Natural killer cell (primary cell): ENCODE results near the gene OPN3. TPM values are rescaled to one million over a fixed set of nuclear protein-coding genes. Genes with fewer than 3 reads are reported as not detected.

Source experiments
- ATAC-seq, 3 donors: fragments of 150-1000 bp in 2 of 3; fragments of 200-7000 bp in 1 of 3; cut with Tn5 transposase; 1 replicate in 1 of 3; 2 replicates in 2 of 3; pipeline ENCODE4 v1.10.0; 2021; ENCODE audit warnings: mild to moderate bottlenecking in 2 of 3, moderate library complexity in 2 of 3
- DNase-seq, 2 donors: peaks; one replicate each; pipeline versions ENCODE4 v3.0.0 to v3.0.0-alpha.2; 2013 to 2021; ENCODE audit warnings: mixed read lengths in 1 of 2
- H3K27ac ChIP-seq: one replicate; pipeline ENCODE4 v1.5.1; 2013; ENCODE audit warnings: mild to moderate bottlenecking, low read length
- H3K27me3 ChIP-seq: one replicate; pipeline ENCODE4 v1.6.1; 2013; ENCODE audit warnings: low read length; ENCODE audit not compliant: control insufficient read depth, insufficient read depth
- H3K36me3 ChIP-seq: one replicate; pipeline ENCODE4 v1.6.1; 2013; ENCODE audit warnings: low read length; ENCODE audit not compliant: control insufficient read depth, insufficient read depth
- H3K4me1 ChIP-seq: one replicate; pipeline ENCODE4 v1.6.1; 2013; ENCODE audit warnings: low read length; ENCODE audit not compliant: control insufficient read depth, insufficient read depth
- H3K4me3 ChIP-seq: one replicate; pipeline ENCODE4 v1.5.1; 2013; ENCODE audit warnings: low read length
- H3K9me3 ChIP-seq: one replicate; pipeline ENCODE4 v1.6.1; 2013; ENCODE audit warnings: low read length; ENCODE audit not compliant: control insufficient read depth, insufficient read depth
- H3K27ac Mint-ChIP-seq, 2 donors: one replicate each; pipeline ENCODE4 v1.8.0; 2022; ENCODE audit warnings: mild to moderate bottlenecking in 2 of 2, mixed read lengths in 2 of 2, moderate library complexity in 1 of 2
- H3K27me3 Mint-ChIP-seq, 2 donors: one replicate each; pipeline ENCODE4 v1.8.0; 2022; ENCODE audit warnings: low read depth in 2 of 2, mixed read lengths in 2 of 2
- H3K36me3 Mint-ChIP-seq: one replicate; pipeline ENCODE4 v1.8.0; 2022; ENCODE audit warnings: mixed read lengths
- H3K4me1 Mint-ChIP-seq, 2 donors: one replicate each; pipeline ENCODE4 v1.8.0; 2022; ENCODE audit warnings: mixed read lengths in 2 of 2
- H3K4me3 Mint-ChIP-seq: one replicate; pipeline ENCODE4 v1.8.0; 2022; ENCODE audit warnings: mild to moderate bottlenecking, moderate library complexity, mixed read lengths
- H3K9me3 Mint-ChIP-seq, 2 donors: one replicate each; pipeline ENCODE4 v1.8.0; 2022; ENCODE audit warnings: mixed read lengths in 2 of 2
- WGBS: methylation state at CpG from one replicate; pipeline ENCODE4 v1.1.7; 2013; ENCODE audit warnings: missing lambda C conversion rate; ENCODE audit not compliant: insufficient coverage; 5-methylcytosine and 5-hydroxymethylcytosine counted together
- intact Hi-C: fragments of 100-400 bp; cut with micrococcal nuclease; formaldehyde crosslinking; loops from one replicate; pipeline ENCODE4 v1.14.2; 2022
- total RNA-seq, 4 donors: library from RNA; stranded (reverse); fragments of 120-200 nt in 1 of 4; gene quantifications; one replicate each; pipeline versions ENCODE4 v1.2.3 to v1.2.4, GENCODE V29; 2013 to 2022
- TF ChIP-seq, protein P1 (sequence below): fragments of 200-600 bp; IDR thresholded peaks from one replicate; pipeline ENCODE4 v1.8.0; 2022; ENCODE audit warnings: antibody characterized with exemption

The OPN3 gene
- total RNA-seq, 3 donors from 2014 or later (not counting 1 experiment from before 2014, with no cell fraction given): 3.9 to 5.1 (median 4.1) TPM

DNA sequence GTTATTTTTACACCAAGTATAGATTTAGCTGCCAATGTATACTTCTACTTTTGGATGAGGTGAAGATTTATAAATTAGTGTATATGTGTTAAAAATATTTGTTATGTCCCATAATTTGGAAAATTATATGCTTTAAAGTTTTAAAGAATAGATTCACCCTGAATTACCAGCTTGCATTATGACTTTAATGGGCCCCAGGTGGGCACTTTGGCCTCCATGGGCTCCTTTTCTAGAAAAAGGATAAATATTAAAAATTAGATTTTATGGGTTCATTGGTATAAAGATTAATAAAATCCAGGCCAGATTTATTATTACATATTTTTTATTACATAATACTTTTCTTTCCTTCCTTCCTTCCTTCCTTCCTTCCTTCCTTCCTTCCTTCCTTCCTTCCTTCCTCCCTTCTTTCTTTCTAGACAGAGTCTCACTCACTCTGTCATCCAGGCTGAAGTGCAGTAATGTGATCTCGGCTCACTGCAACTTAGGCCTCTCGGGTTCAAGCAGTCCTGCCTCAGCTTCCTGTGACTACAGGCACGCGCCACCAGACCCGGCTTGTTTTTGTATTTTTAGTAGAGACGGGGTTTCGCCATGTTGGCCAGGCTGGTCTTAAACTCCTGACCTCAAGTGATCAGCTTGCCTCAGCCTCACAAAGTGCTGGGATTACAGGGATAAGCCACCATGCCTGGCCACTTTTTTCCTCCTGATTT lies 86.1 kb downstream of the OPN3 start:
- no peak overlapping the region for H3K27ac ChIP-seq
- TF ChIP-seq, protein P1, sequence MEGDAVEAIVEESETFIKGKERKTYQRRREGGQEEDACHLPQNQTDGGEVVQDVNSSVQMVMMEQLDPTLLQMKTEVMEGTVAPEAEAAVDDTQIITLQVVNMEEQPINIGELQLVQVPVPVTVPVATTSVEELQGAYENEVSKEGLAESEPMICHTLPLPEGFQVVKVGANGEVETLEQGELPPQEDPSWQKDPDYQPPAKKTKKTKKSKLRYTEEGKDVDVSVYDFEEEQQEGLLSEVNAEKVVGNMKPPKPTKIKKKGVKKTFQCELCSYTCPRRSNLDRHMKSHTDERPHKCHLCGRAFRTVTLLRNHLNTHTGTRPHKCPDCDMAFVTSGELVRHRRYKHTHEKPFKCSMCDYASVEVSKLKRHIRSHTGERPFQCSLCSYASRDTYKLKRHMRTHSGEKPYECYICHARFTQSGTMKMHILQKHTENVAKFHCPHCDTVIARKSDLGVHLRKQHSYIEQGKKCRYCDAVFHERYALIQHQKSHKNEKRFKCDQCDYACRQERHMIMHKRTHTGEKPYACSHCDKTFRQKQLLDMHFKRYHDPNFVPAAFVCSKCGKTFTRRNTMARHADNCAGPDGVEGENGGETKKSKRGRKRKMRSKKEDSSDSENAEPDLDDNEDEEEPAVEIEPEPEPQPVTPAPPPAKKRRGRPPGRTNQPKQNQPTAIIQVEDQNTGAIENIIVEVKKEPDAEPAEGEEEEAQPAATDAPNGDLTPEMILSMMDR: no peak
- no peak for ATAC-seq

DNA sequence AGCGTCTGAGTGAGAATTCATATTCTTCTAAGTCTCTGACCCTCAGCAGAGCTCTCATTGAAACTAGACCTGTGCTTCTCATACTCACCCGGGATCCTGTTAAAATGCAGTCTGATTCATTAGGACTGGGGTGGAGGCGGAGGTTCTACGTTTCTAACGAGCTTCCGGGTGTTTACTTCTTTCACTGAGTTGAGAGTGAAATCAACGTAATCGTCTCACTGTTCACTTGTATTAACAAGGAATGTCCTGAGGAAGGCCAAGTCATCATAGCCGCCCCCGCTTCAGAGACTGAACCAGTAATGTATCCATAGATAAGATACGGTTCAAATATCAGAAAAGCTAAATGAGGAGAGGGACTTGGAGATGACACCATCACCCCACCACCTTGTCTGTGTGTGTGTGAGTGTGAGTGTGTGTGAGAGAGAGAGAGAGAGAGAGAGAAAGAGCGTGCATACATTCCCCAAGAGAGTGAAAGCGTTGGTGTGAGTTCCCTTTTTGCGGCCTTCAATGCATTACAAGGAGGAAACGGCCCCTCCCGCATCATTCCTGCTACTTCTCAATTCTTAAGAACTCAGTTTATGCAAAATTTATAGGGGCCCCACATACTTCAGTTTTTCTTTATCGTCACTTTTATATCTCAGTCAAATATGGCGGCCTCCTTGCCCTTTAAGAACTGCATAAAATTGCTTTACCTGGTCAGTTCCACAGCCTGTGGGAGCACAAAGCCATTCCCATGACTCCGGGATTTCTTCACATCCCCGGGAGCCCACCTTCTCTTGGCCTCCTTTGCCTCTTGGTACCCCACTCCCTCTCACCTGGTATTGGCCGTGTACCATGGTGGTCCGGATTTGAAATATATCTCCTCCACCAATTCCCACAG lies 88.2 kb downstream of the OPN3 start:
- Mint-ChIP-seq H3K4me3 (peak overlapping the region; percentile 91), H3K27ac (peak overlapping the region; percentile 86 to 88), H3K27me3 (peaks cover 0 to under 1% of the 10 kb centered on the region in 2 donors), H3K4me1 (peaks cover 20% of the 10 kb centered on the region in 2 donors), H3K9me3 (no peaks in the 10 kb centered on the region), H3K36me3 (no peaks in the 10 kb centered on the region)
- 23% methylated on average over 21 of the region's 22 CpGs for WGBS
- Histone ChIP-seq H3K27me3 (no peaks in the 10 kb centered on the region), H3K4me1 (peaks cover 8% of the 10 kb centered on the region), H3K4me3 (peak overlapping the region; percentile 24), H3K27ac (peak overlapping the region; percentile 78), H3K36me3 (no peaks in the 10 kb centered on the region), H3K9me3 (no peaks in the 10 kb centered on the region)
- TF ChIP-seq, protein P1: no peak
- intact Hi-C loops: no loop called here
- DNase-seq (peak; percentile 21 to 59), ATAC-seq (peak; percentile 81 to 84 (median 83))

More for the DNA sequence above, 86.1 kb downstream of the OPN3 start:
- H3K9me3 ChIP-seq: no peaks in the 10 kb centered on the region
- H3K9me3 Mint-ChIP-seq: no peaks in the 10 kb centered on the region
- H3K4me3 ChIP-seq: no peak overlapping the region
- peaks cover 8% of the 10 kb centered on the region for H3K4me1 ChIP-seq
- no peak overlapping the region for H3K4me3 Mint-ChIP-seq
- no peak overlapping the region for H3K27ac Mint-ChIP-seq
- H3K36me3 Mint-ChIP-seq: no peaks in the 10 kb centered on the region
- no peaks in the 10 kb centered on the region for H3K36me3 ChIP-seq
- no peak for DNase-seq
- intact Hi-C loops: no loop called here
- no peaks in the 10 kb centered on the region for H3K27me3 ChIP-seq
- WGBS: 91% methylated on average over 7 of the region's 7 CpGs
- H3K4me1 Mint-ChIP-seq: peaks cover 20% of the 10 kb centered on the region in 2 donors
- H3K27me3 Mint-ChIP-seq: no peaks in the 10 kb centered on the region

GRCh38 chr1:241550318-241550717 lies 89.9 kb downstream of the OPN3 start:
- peaks cover 9 to 16% of the 10 kb centered on the region in 2 donors for H3K27me3 Mint-ChIP-seq
- Histone ChIP-seq H3K9me3 (no peaks in the 10 kb centered on the region), H3K27me3 (no peaks in the 10 kb centered on the region), H3K4me3 (no peak overlapping the region), H3K27ac (no peak overlapping the region), H3K36me3 (no peaks in the 10 kb centered on the region), H3K4me1 (peaks cover 8% of the 10 kb centered on the region)
- peaks cover 20% of the 10 kb centered on the region in 2 donors for H3K4me1 Mint-ChIP-seq
- H3K27ac Mint-ChIP-seq: peak overlapping the region in 1 of 2 donors; percentile 88
- TF ChIP-seq, protein P1: no peak
- intact Hi-C loops: no loop called here
- ATAC-seq (no peak), DNase-seq (no peak)
- WGBS: 100% methylated on average over 1 of the region's 1 CpG
- H3K9me3 Mint-ChIP-seq: no peaks in the 10 kb centered on the region
- H3K36me3 Mint-ChIP-seq: no peaks in the 10 kb centered on the region
- H3K4me3 Mint-ChIP-seq: no peak overlapping the region
